Activated naive CD8-positive, alpha-beta T cell treated with anti-CD3 and anti-CD28 coated beads, Interleukin-2, amount 10 ng/mL, durations not matched to agents 7 days and 5 days (primary cell): ENCODE results near the gene PDE4B. TPM values are rescaled to one million over a fixed set of nuclear protein-coding genes. Genes with fewer than 3 reads are reported as not detected.

Source experiments
- ATAC-seq: fragments of 150-1000 bp; cut with Tn5 transposase; one replicate; pipeline ENCODE4 v1.10.0; 2021; ENCODE audit warnings: low read depth, moderate library complexity
- POLR2A ChIA-PET: fragments of 350-600 bp; sonication (Branson Sonifier 250); formaldehyde crosslinking; loops from one replicate; lab custom pipeline; 2021; ENCODE audit warnings: antibody characterized with exemption; lab: Charles Lee
- DNase-seq: peaks from one replicate; pipeline ENCODE4 v3.0.0; 2021
- H3K27ac Mint-ChIP-seq: one replicate; pipeline ENCODE4 v1.8.0; 2022; ENCODE audit warnings: mild to moderate bottlenecking, mixed read lengths
- H3K27me3 Mint-ChIP-seq: one replicate; pipeline ENCODE4 v1.8.0; 2022; ENCODE audit warnings: mild to moderate bottlenecking, moderate library complexity, mixed read lengths
- H3K36me3 Mint-ChIP-seq: one replicate; pipeline ENCODE4 v1.8.0; 2021; ENCODE audit warnings: mild to moderate bottlenecking, mixed read lengths
- H3K4me1 Mint-ChIP-seq: one replicate; pipeline ENCODE4 v1.8.0; 2021; ENCODE audit warnings: mixed read lengths
- H3K4me3 Mint-ChIP-seq: one replicate; pipeline ENCODE4 v1.8.0; 2022; ENCODE audit warnings: mild to moderate bottlenecking, moderate library complexity, mixed read lengths
- H3K9me3 Mint-ChIP-seq: one replicate; pipeline ENCODE4 v1.8.0; 2021; ENCODE audit warnings: mixed read lengths
- total RNA-seq, 2 experiments: library from RNA; stranded (reverse); gene quantifications; one replicate each; pipeline ENCODE4 v1.2.3, GENCODE V29; 2021

The PDE4B gene
- total RNA-seq, 2 experiments from 2014 or later: 36.1 to 40.0 TPM

GRCh38 chr1:65918564-65918963 is 125.9 kb downstream of the PDE4B start:
- Mint-ChIP-seq H3K36me3 (no peaks in the 10 kb centered on the region), H3K27me3 (peaks cover 5% of the 10 kb centered on the region), H3K4me1 (no peaks in the 10 kb centered on the region), H3K9me3 (no peaks in the 10 kb centered on the region), H3K4me3 (no peak overlapping the region), H3K27ac (no peak overlapping the region)
- DNase-seq (no peak), ATAC-seq (no peak)
- POLR2A ChIA-PET: no interaction called here

- Mint-ChIP-seq H3K36me3 (no peaks in the 10 kb centered on the region), H3K27me3 (peaks cover 3% of the 10 kb centered on the region), H3K4me1 (no peaks in the 10 kb centered on the region), H3K4me3 (no peak overlapping the region), H3K27ac (no peak overlapping the region), H3K9me3 (no peaks in the 10 kb centered on the region)
- POLR2A ChIA-PET: no interaction called here
- DNase-seq: no peak
- no peak for ATAC-seq
These were observed 128.8 kb downstream of the PDE4B start for GRCh38 chr1:65921446-65921845.

GRCh38 chr1:65924471-65924870 is 131.8 kb downstream of the PDE4B start:
- Mint-ChIP-seq H3K36me3 (no peaks in the 10 kb centered on the region), H3K9me3 (no peaks in the 10 kb centered on the region), H3K27me3 (peaks cover 3% of the 10 kb centered on the region), H3K4me1 (no peaks in the 10 kb centered on the region), H3K27ac (no peak overlapping the region), H3K4me3 (no peak overlapping the region)
- ATAC-seq (no peak), DNase-seq (no peak)
- POLR2A ChIA-PET: no interaction called here

GRCh38 chr1:65938506-65938905 is 145.8 kb downstream of the PDE4B start:
- Mint-ChIP-seq H3K9me3 (no peaks in the 10 kb centered on the region), H3K36me3 (no peaks in the 10 kb centered on the region)

GRCh38 chr1:65939191-65939590 is 146.5 kb downstream of the PDE4B start:
- Mint-ChIP-seq H3K27ac (no peak overlapping the region), H3K36me3 (no peaks in the 10 kb centered on the region), H3K4me1 (no peaks in the 10 kb centered on the region), H3K27me3 (peaks cover 19% of the 10 kb centered on the region), H3K4me3 (no peak overlapping the region), H3K9me3 (no peaks in the 10 kb centered on the region)
- POLR2A ChIA-PET: no interaction called here
- DNase-seq (no peak), ATAC-seq (no peak)

More at GRCh38 chr1:65938506-65938905, 145.8 kb downstream of the PDE4B start:
- no peak overlapping the region for H3K4me3 Mint-ChIP-seq
- H3K4me1 Mint-ChIP-seq: no peaks in the 10 kb centered on the region
- DNase-seq (no peak), ATAC-seq (no peak)
- no peak overlapping the region for H3K27ac Mint-ChIP-seq
- peaks cover 16% of the 10 kb centered on the region for H3K27me3 Mint-ChIP-seq
- POLR2A ChIA-PET: no interaction called here

GRCh38 chr1:65939636-65940035 is 146.9 kb downstream of the PDE4B start:
- Mint-ChIP-seq H3K4me3 (no peak overlapping the region), H3K27ac (no peak overlapping the region), H3K27me3 (peaks cover 19% of the 10 kb centered on the region), H3K9me3 (no peaks in the 10 kb centered on the region), H3K36me3 (no peaks in the 10 kb centered on the region), H3K4me1 (no peaks in the 10 kb centered on the region)
- ATAC-seq (no peak), DNase-seq (no peak)
- POLR2A ChIA-PET: no interaction called here

- no peaks in the 10 kb centered on the region for H3K9me3 Mint-ChIP-seq
- no peak for DNase-seq
- no peak overlapping the region for H3K27ac Mint-ChIP-seq
- no peak for ATAC-seq
- no peaks in the 10 kb centered on the region for H3K36me3 Mint-ChIP-seq
- H3K4me3 Mint-ChIP-seq: no peak overlapping the region
- H3K27me3 Mint-ChIP-seq: peaks cover 19% of the 10 kb centered on the region
- no peaks in the 10 kb centered on the region for H3K4me1 Mint-ChIP-seq
- POLR2A ChIA-PET: no interaction called here
These were observed 147.4 kb downstream of the PDE4B start for GRCh38 chr1:65940126-65940525.

GRCh38 chr1:65942476-65942875 is 149.8 kb downstream of the PDE4B start:
- Mint-ChIP-seq H3K4me3 (no peak overlapping the region), H3K27ac (no peak overlapping the region), H3K27me3 (peaks cover 19% of the 10 kb centered on the region), H3K4me1 (no peaks in the 10 kb centered on the region), H3K9me3 (no peaks in the 10 kb centered on the region), H3K36me3 (no peaks in the 10 kb centered on the region)
- POLR2A ChIA-PET: no interaction called here
- no peak for DNase-seq
- no peak for ATAC-seq

- Mint-ChIP-seq H3K4me1 (no peaks in the 10 kb centered on the region), H3K27me3 (peaks cover 14% of the 10 kb centered on the region), H3K27ac (no peak overlapping the region), H3K4me3 (no peak overlapping the region), H3K36me3 (no peaks in the 10 kb centered on the region), H3K9me3 (no peaks in the 10 kb centered on the region)
- DNase-seq (no peak), ATAC-seq (no peak)
- POLR2A ChIA-PET: no interaction called here
These were observed 153.7 kb downstream of the PDE4B start for GRCh38 chr1:65946376-65946775.

GRCh38 chr1:65946960-65947359 is 154.3 kb downstream of the PDE4B start:
- no peak for DNase-seq
- Mint-ChIP-seq H3K4me1 (no peaks in the 10 kb centered on the region), H3K4me3 (no peak overlapping the region), H3K27me3 (peaks cover 10% of the 10 kb centered on the region), H3K9me3 (no peaks in the 10 kb centered on the region), H3K36me3 (no peaks in the 10 kb centered on the region), H3K27ac (no peak overlapping the region)
- POLR2A ChIA-PET: no interaction called here
- no peak for ATAC-seq

- DNase-seq: no peak
- POLR2A ChIA-PET: no interaction called here
- Mint-ChIP-seq H3K9me3 (no peaks in the 10 kb centered on the region), H3K4me1 (no peaks in the 10 kb centered on the region), H3K36me3 (no peaks in the 10 kb centered on the region), H3K27me3 (peaks cover 3% of the 10 kb centered on the region), H3K4me3 (no peak overlapping the region), H3K27ac (no peak overlapping the region)
- no peak for ATAC-seq
These were observed 156.0 kb downstream of the PDE4B start for GRCh38 chr1:65948609-65949229.

GRCh38 chr1:65949230-65949626 is 156.5 kb downstream of the PDE4B start:
- POLR2A ChIA-PET: no interaction called here
- H3K27ac Mint-ChIP-seq: no peak overlapping the region
- no peaks in the 10 kb centered on the region for H3K27me3 Mint-ChIP-seq
- H3K36me3 Mint-ChIP-seq: no peaks in the 10 kb centered on the region
- H3K9me3 Mint-ChIP-seq: no peaks in the 10 kb centered on the region
- ATAC-seq: no peak
- no peaks in the 10 kb centered on the region for H3K4me1 Mint-ChIP-seq
- DNase-seq: no peak
- H3K4me3 Mint-ChIP-seq: no peak overlapping the region

- no peak for ATAC-seq
- H3K4me1 Mint-ChIP-seq: no peaks in the 10 kb centered on the region
- H3K36me3 Mint-ChIP-seq: no peaks in the 10 kb centered on the region
These were observed 157.2 kb downstream of the PDE4B start for GRCh38 chr1:65949933-65950332.

GRCh38 chr1:65952696-65953095 is 160.0 kb downstream of the PDE4B start:
- Mint-ChIP-seq H3K4me3 (no peak overlapping the region), H3K27me3 (no peaks in the 10 kb centered on the region), H3K4me1 (no peaks in the 10 kb centered on the region), H3K36me3 (no peaks in the 10 kb centered on the region), H3K9me3 (no peaks in the 10 kb centered on the region), H3K27ac (no peak overlapping the region)
- POLR2A ChIA-PET: no interaction called here
- DNase-seq (no peak), ATAC-seq (no peak)

More at GRCh38 chr1:65949933-65950332, 157.2 kb downstream of the PDE4B start:
- no peak for DNase-seq
- Mint-ChIP-seq H3K27me3 (no peaks in the 10 kb centered on the region), H3K4me3 (no peak overlapping the region), H3K9me3 (no peaks in the 10 kb centered on the region), H3K27ac (no peak overlapping the region)
- POLR2A ChIA-PET: no interaction called here

- POLR2A ChIA-PET: no interaction called here
- Mint-ChIP-seq H3K36me3 (no peaks in the 10 kb centered on the region), H3K27me3 (no peaks in the 10 kb centered on the region), H3K27ac (no peak overlapping the region), H3K4me3 (no peak overlapping the region), H3K9me3 (no peaks in the 10 kb centered on the region), H3K4me1 (no peaks in the 10 kb centered on the region)
- no peak for DNase-seq
- no peak for ATAC-seq
These were observed 160.5 kb downstream of the PDE4B start for GRCh38 chr1:65953170-65953569.
